WI38 (cell line): Measurements from ENCODE around the gene SLC22A12.

Experiments used
- H3K4me3 ChIP-seq: 2 replicates; pipeline ENCODE4 v1.5.1; 2011; ENCODE audit warnings: low read depth, mild to moderate bottlenecking, control low read depth, low read length
- TF ChIP-seq, protein P1 (sequence below): IDR thresholded peaks from 2 replicates; pipeline ENCODE4 v1.5.1; 2012; ENCODE audit warnings: low read depth, mild to moderate bottlenecking, control low read depth, low read length

SLC22A12 gene

DNA sequence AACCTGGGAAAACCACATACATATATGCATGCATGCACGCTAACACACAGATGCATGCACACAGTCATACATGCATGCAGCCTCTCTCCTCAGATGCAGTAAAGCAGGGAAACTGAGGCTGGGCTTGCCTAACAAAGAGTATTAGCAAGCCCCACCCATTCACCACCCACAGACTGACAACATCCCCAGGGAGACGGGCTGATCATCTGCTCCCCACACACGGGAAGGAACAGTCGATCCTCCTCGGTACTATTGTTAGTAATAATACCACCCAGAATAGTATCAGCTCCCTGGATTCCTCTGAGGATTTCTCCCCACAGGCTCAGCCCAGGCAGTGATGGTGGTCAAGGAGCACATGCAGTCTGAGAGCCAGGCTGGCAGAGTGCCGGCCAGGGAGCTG, 41.2 kb downstream of the SLC22A12 start:
- H3K4me3 ChIP-seq = no peak overlapping the region
- TF ChIP-seq, protein P1, sequence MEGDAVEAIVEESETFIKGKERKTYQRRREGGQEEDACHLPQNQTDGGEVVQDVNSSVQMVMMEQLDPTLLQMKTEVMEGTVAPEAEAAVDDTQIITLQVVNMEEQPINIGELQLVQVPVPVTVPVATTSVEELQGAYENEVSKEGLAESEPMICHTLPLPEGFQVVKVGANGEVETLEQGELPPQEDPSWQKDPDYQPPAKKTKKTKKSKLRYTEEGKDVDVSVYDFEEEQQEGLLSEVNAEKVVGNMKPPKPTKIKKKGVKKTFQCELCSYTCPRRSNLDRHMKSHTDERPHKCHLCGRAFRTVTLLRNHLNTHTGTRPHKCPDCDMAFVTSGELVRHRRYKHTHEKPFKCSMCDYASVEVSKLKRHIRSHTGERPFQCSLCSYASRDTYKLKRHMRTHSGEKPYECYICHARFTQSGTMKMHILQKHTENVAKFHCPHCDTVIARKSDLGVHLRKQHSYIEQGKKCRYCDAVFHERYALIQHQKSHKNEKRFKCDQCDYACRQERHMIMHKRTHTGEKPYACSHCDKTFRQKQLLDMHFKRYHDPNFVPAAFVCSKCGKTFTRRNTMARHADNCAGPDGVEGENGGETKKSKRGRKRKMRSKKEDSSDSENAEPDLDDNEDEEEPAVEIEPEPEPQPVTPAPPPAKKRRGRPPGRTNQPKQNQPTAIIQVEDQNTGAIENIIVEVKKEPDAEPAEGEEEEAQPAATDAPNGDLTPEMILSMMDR = no peak

- TF ChIP-seq, protein P1 = no peak
- no peak overlapping the region for H3K4me3 ChIP-seq
These were observed 41.6 kb downstream of the SLC22A12 start for GRCh38 chr11:64632654-64633053.

DNA sequence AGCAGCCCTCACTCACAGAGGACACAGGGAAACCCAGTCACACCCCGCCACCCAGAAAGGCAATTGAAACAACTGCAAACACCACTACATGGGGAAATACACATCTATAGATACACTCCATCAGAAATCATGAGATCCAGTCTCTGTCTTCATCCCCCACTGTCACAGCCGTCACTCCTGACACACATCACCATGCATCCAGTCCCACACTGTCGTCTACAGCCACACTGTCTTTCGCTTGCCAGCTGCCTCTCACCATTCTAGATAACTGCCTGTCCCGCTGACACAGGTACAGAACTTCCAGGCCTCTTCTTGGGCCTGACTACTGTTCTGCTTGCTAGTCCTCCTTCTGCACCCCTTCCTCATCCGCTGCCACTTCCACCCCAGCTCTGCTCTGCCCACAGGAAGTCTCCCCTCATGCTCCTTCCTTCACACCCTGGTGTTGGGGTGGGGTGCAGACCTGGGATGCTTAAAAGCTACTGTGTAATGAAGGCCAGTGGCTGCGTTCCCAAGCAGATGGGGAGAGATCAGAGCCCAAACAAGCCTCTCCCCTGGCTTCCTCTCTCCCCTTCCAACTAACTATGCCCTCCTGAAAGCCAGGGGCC, 42.6 kb downstream of the SLC22A12 start:
- TF ChIP-seq, protein P1 = no peak
- H3K4me3 ChIP-seq = no peak overlapping the region

DNA sequence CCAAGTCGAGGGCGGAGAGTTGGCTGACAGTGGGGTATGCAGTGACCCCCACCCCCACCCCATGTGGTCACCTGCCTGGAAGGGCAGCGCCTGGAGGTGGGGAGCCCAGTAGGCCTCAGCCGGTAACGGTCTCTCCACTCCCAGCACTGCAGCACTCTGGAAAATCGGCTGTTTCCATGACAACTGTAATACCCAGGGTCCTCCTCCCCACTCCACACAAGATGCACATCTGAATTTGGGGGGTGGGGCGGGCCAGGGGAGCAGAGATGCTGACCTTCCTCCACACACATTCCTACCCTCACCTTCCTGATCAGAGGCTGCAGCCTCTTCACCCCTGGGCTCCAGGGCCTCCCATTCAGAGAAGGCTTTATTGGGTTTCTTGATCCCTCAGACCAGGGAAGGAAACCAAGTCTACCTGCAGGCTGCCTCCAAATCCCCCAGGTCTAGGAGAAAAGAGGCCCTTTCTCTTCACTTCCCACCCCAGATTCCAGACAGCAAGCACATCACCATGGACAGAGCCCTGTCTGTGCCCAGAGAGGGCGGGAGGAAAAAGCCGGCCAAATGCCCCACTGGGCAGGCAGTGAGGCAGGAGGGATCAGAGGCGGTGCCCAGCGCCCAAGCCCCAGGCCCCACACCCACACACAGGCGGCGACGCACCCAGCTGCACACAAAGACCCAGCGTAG, 46.5 kb downstream of the SLC22A12 start:
- TF ChIP-seq, protein P1 = no peak
- H3K4me3 ChIP-seq = no peak overlapping the region

GRCh38 chr11:64638018-64638665, 47.1 kb downstream of the SLC22A12 start:
- H3K4me3 ChIP-seq = no peak overlapping the region
- TF ChIP-seq, protein P1 = no peak

GRCh38 chr11:64638829-64639228, 47.8 kb downstream of the SLC22A12 start:
- H3K4me3 ChIP-seq = no peak overlapping the region
- TF ChIP-seq, protein P1 = no peak

DNA sequence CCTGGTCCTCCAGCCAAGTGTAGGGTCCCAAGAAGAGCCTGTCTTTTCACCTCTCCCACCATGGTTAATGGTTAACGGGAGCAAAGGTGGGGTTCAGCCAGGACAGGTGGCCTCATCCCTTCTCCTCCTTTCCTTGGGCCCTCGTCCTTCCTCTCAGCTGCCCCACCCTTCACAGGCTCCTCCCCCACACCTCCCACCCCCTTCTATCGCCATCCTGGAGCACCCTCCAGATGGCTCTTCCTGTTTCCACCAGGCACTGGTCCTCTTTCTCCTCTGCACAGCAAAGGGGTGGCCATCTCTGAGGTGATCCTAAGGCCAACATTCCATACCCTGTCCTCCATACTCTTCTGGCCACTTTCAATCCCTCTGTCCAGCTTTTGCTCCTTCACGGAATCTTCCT, 48.9 kb downstream of the SLC22A12 start:
- H3K4me3 ChIP-seq = no peak overlapping the region
- TF ChIP-seq, protein P1 = no peak
